CD4-positive, alpha-beta T cell (primary cell): ENCODE measurements around the gene ANKRD9. TPM values are rescaled to one million over a fixed set of nuclear protein-coding genes. Genes with fewer than 3 reads are reported as not detected.

ENCODE experiments used
- ATAC-seq: fragments of 200-7000 bp; cut with Tn5 transposase; one replicate; pipeline ENCODE4 v1.10.0; 2022; ENCODE audit warnings: mild to moderate bottlenecking; ENCODE audit not compliant: poor library complexity
- CTCF ChIA-PET: fragments of 350-600 bp; sonication (Branson Sonifier 250); formaldehyde crosslinking; loops from one replicate; lab custom pipeline; 2021; ENCODE audit warnings: antibody characterized with exemption, inconsistent platforms; lab: Charles Lee
- POLR2A ChIA-PET: fragments of 350-600 bp; sonication (Branson Sonifier 250); formaldehyde crosslinking; loops from one replicate; lab custom pipeline; 2021; ENCODE audit warnings: antibody characterized with exemption, inconsistent platforms; lab: Charles Lee
- DNase-seq, 14 experiments: peaks; one replicate each; pipeline ENCODE4 v3.0.0-alpha.2; 2013 to 2020; ENCODE audit warnings: mixed read lengths in 2 of 14
- H3K27ac ChIP-seq, 2 donors: one replicate each; pipeline versions ENCODE4 v1.5.1 to v1.7.0; 2013; ENCODE audit warnings: low read length in 2 of 2, low read depth in 1 of 2, mild to moderate bottlenecking in 1 of 2
- H3K27me3 ChIP-seq, 2 experiments: 1 replicate in 1 of 2; 2 replicates in 1 of 2; pipeline versions ENCODE4 v1.6.1 to v1.7.0; 2013; ENCODE audit warnings: low read length in 2 of 2, control low read depth in 1 of 2, mild to moderate bottlenecking in 1 of 2, moderate library complexity in 1 of 2; ENCODE audit not compliant: insufficient read depth in 2 of 2, control insufficient read depth in 1 of 2
- H3K36me3 ChIP-seq: one replicate; pipeline ENCODE4 v1.6.1; 2013; ENCODE audit warnings: low read length, control low read depth; ENCODE audit not compliant: insufficient read depth
- H3K4me1 ChIP-seq: one replicate; pipeline ENCODE4 v1.6.1; 2013; ENCODE audit warnings: low read length, control low read depth; ENCODE audit not compliant: insufficient read depth
- H3K4me3 ChIP-seq: one replicate; pipeline ENCODE4 v1.5.1; 2013; ENCODE audit warnings: mild to moderate bottlenecking, low read length, moderate library complexity
- H3K9me3 ChIP-seq, 2 experiments: 1 replicate in 1 of 2; 2 replicates in 1 of 2; pipeline versions ENCODE4 v1.6.1 to v1.7.0; 2013; ENCODE audit warnings: low read length in 2 of 2, mild to moderate bottlenecking in 2 of 2, control low read depth in 1 of 2, moderate library complexity in 1 of 2; ENCODE audit not compliant: control insufficient read depth in 1 of 2, insufficient read depth in 1 of 2
- H3K27ac Mint-ChIP-seq: one replicate; pipeline ENCODE4 v1.8.0; 2020; ENCODE audit warnings: mixed read lengths
- H3K27me3 Mint-ChIP-seq: one replicate; pipeline ENCODE4 v1.8.0; 2021; ENCODE audit warnings: mixed read lengths
- H3K36me3 Mint-ChIP-seq: one replicate; pipeline ENCODE4 v1.8.0; 2021; ENCODE audit warnings: low read depth, mixed read lengths
- H3K4me1 Mint-ChIP-seq: one replicate; pipeline ENCODE4 v1.8.0; 2021; ENCODE audit warnings: low read depth, mixed read lengths
- H3K4me3 Mint-ChIP-seq: one replicate; pipeline ENCODE4 v1.8.0; 2020; ENCODE audit warnings: mild to moderate bottlenecking, mixed read lengths
- H3K9me3 Mint-ChIP-seq: one replicate; pipeline ENCODE4 v1.8.0; 2020; ENCODE audit warnings: mixed read lengths
- CTCF ChIP-seq: fragments of 200-600 bp; IDR thresholded peaks from one replicate; pipeline ENCODE4 v1.8.0; 2022; ENCODE audit warnings: antibody characterized with exemption, mild to moderate bottlenecking
- intact Hi-C, 2 experiments: fragments of 100-400 bp; cut with DNase I in 1 of 2; cut with micrococcal nuclease in 1 of 2; formaldehyde crosslinking; loops; one replicate each; pipeline versions ENCODE4 v1.15.1 to v1.9.0; 2023 to 2025; cut with DNase I, micrococcal nuclease
- total RNA-seq, 174 experiments: library from RNA in 2 of 174; stranded (reverse) in 2 of 174; gene quantifications; one replicate each; pipeline ENCODE4 v1.2.3 and lab custom pipeline; 2021 to 2026

The ANKRD9 gene
- total RNA-seq, 2 experiments from 2014 or later, result 4.4 to 5.5 TPM

GRCh38 chr14:102540315-102541028 lies 30.9 kb upstream of the ANKRD9 start:
- DNase-seq (no peak), ATAC-seq (no peak)
- Mint-ChIP-seq H3K36me3 (no peaks in the 10 kb centered on the region), H3K27me3 (peaks cover 14% of the 10 kb centered on the region), H3K9me3 (no peaks in the 10 kb centered on the region), H3K4me3 (no peak overlapping the region), H3K27ac (no peak overlapping the region), H3K4me1 (peaks cover 4% of the 10 kb centered on the region)
- POLR2A ChIA-PET, result no interaction called here
- H3K27me3 ChIP-seq, result peaks cover 12 to 15% of the 10 kb centered on the region in 2 experiments
- peaks cover 0 to 4% of the 10 kb centered on the region in 2 experiments for H3K9me3 ChIP-seq
- intact Hi-C loops, result no loop called here
- no peak overlapping the region for H3K4me3 ChIP-seq
- no peaks in the 10 kb centered on the region for H3K36me3 ChIP-seq
- H3K4me1 ChIP-seq, result peaks cover 14% of the 10 kb centered on the region
- no peak for TF ChIP-seq CTCF
- H3K27ac ChIP-seq, result no peak overlapping the region
- CTCF ChIA-PET, result no interaction called here

GRCh38 chr14:102539544-102540314 lies 30.2 kb upstream of the ANKRD9 start:
- no peak overlapping the region for H3K27ac Mint-ChIP-seq
- no peaks in the 10 kb centered on the region for H3K4me1 Mint-ChIP-seq
- Histone ChIP-seq H3K4me3 (no peak overlapping the region), H3K36me3 (no peaks in the 10 kb centered on the region), H3K27me3 (peaks cover 6 to 7% of the 10 kb centered on the region in 2 experiments), H3K4me1 (peaks cover 7% of the 10 kb centered on the region), H3K9me3 (no peaks in the 10 kb centered on the region), H3K27ac (no peak overlapping the region)
- H3K36me3 Mint-ChIP-seq, result no peaks in the 10 kb centered on the region
- POLR2A ChIA-PET, result no interaction called here
- no peak overlapping the region for H3K4me3 Mint-ChIP-seq
- no peak for ATAC-seq
- intact Hi-C loops, result no loop called here
- CTCF ChIA-PET, result interaction anchor here (1.1 kb wide), 1 partner anchor 11 kb away, joined by 5 read pairs; no protein-coding TSS in a partner anchor
- no peak for DNase-seq
- H3K9me3 Mint-ChIP-seq, result no peaks in the 10 kb centered on the region
- peaks cover 9% of the 10 kb centered on the region for H3K27me3 Mint-ChIP-seq
- TF ChIP-seq CTCF, result no peak

- Mint-ChIP-seq H3K27me3 (peaks cover 5% of the 10 kb centered on the region), H3K9me3 (no peaks in the 10 kb centered on the region), H3K4me3 (no peak overlapping the region), H3K27ac (no peak overlapping the region), H3K36me3 (no peaks in the 10 kb centered on the region), H3K4me1 (no peaks in the 10 kb centered on the region)
- DNase-seq (no peak), ATAC-seq (no peak)
- Histone ChIP-seq H3K9me3 (no peaks in the 10 kb centered on the region), H3K4me3 (no peak overlapping the region), H3K27me3 (peaks cover under 1% of the 10 kb centered on the region in 2 experiments), H3K4me1 (no peaks in the 10 kb centered on the region), H3K27ac (no peak overlapping the region), H3K36me3 (no peaks in the 10 kb centered on the region)
- POLR2A ChIA-PET, result no interaction called here
- CTCF ChIA-PET, result interaction anchor here (1.1 kb wide), 1 partner anchor 10 kb away, joined by 5 read pairs; no protein-coding TSS in a partner anchor
- TF ChIP-seq CTCF, result no peak
- intact Hi-C loops, result no loop called here
These were observed 29.3 kb upstream of the ANKRD9 start for GRCh38 chr14:102538602-102539543.
